IMR-90 (cell line): ENCODE data around the gene TNS3. TPM values are rescaled to one million over a fixed set of nuclear protein-coding genes. Genes with fewer than 3 reads are reported as not detected.

Experiments used
- ATAC-seq: fragments of 200-7000 bp; cut with Tn5 transposase; 2 replicates; pipeline ENCODE4 v1.9.1; 2020; ENCODE audit warnings: low read depth, mild to moderate bottlenecking, moderate library complexity
- BruUV-seq: library from RNA; stranded (reverse); fragments of 400-500 nt; replicated peaks from 2 replicates; lab custom pipeline; 2021; lab: Mats Ljungman, UMichigan
- CTCF ChIA-PET: fragments of 300-600 bp; formaldehyde crosslinking; extraction: SDS; loops from one replicate; lab custom pipeline; 2021; ENCODE audit warnings: antibody characterized with exemption; lab: Yijun Ruan, JAX
- POLR2A ChIA-PET: fragments of 300-600 bp; sonication (Branson Sonifier 250); formaldehyde crosslinking; loops from one replicate; lab custom pipeline; 2022; ENCODE audit warnings: antibody characterized with exemption; ENCODE audit not compliant: unreplicated experiment; lab: Charles Lee
- DNase-seq: peaks from one replicate; pipeline ENCODE4 v3.0.0; 2013
- H2AFZ ChIP-seq: replicated peaks from 2 replicates; pipeline ENCODE3; 2013; ENCODE audit warnings: low read length, mild to moderate bottlenecking; ENCODE audit not compliant: poor library complexity
- H2AK5ac ChIP-seq: 2 replicates; pipeline ENCODE4 v1.6.1; 2013; ENCODE audit warnings: low read depth, low read length, inconsistent platforms
- H2AK9ac ChIP-seq: replicated peaks from 2 replicates; pipeline ENCODE3; 2013; ENCODE audit warnings: mild to moderate bottlenecking, low read depth, low read length, moderate library complexity; ENCODE audit not compliant: poor library complexity
- H2BK120ac ChIP-seq: 2 replicates; pipeline ENCODE4 v1.6.1; 2013; ENCODE audit warnings: low read depth, low read length, inconsistent platforms
- H2BK15ac ChIP-seq: 3 replicates; pipeline ENCODE4 v1.6.1; 2013; ENCODE audit warnings: low read depth, low read length, inconsistent platforms
- H2BK20ac ChIP-seq: 2 replicates; pipeline ENCODE4 v1.6.1; 2013; ENCODE audit warnings: low read depth, mild to moderate bottlenecking, inconsistent platforms, low read length, moderate library complexity
- H2BK5ac ChIP-seq: 2 replicates; pipeline ENCODE4 v1.6.1; 2013; ENCODE audit warnings: mild to moderate bottlenecking, low read depth, low read length, inconsistent platforms; ENCODE audit not compliant: poor library complexity, severe bottlenecking
- H3K14ac ChIP-seq: replicated peaks from 2 replicates; pipeline ENCODE4 v1.6.1; 2013; ENCODE audit warnings: low read depth, low read length, inconsistent platforms
- H3K18ac ChIP-seq: 2 replicates; pipeline ENCODE4 v1.6.1; 2013; ENCODE audit warnings: low read depth, low read length, control low read depth
- H3K23ac ChIP-seq: 2 replicates; pipeline ENCODE4 v1.6.1; 2013; ENCODE audit warnings: low read depth, low read length, inconsistent platforms
- H3K27ac ChIP-seq: 2 replicates; pipeline ENCODE4 v1.5.1; 2013; ENCODE audit warnings: mild to moderate bottlenecking, control low read depth, low read length; ENCODE audit not compliant: insufficient read depth
- H3K27me3 ChIP-seq: 2 replicates; pipeline ENCODE4 v1.6.1; 2013; ENCODE audit warnings: low read length; ENCODE audit not compliant: control insufficient read depth, insufficient read depth
- H3K36me3 ChIP-seq: 2 replicates; pipeline ENCODE4 v1.6.1; 2013; ENCODE audit warnings: low read length, mixed read lengths; ENCODE audit not compliant: control insufficient read depth, insufficient read depth
- H3K4ac ChIP-seq: 2 replicates; pipeline ENCODE4 v1.6.1; 2013; ENCODE audit warnings: low read depth, low read length, inconsistent platforms
- H3K4me1 ChIP-seq: 2 replicates; pipeline ENCODE4 v1.6.1; 2013; ENCODE audit warnings: low read length, mixed read lengths; ENCODE audit not compliant: control insufficient read depth, insufficient read depth
- H3K4me2 ChIP-seq: 2 replicates; pipeline ENCODE4 v1.6.1; 2013; ENCODE audit warnings: low read depth, mild to moderate bottlenecking, control low read depth, low read length, moderate library complexity
- H3K4me3 ChIP-seq: 2 replicates; pipeline ENCODE4 v1.5.1; 2013; ENCODE audit warnings: low read depth, mild to moderate bottlenecking, control low read depth, low read length, moderate library complexity; ENCODE audit not compliant: insufficient read depth
- H3K56ac ChIP-seq: 2 replicates; pipeline ENCODE4 v1.6.1; 2013; ENCODE audit warnings: low read length, inconsistent platforms; ENCODE audit not compliant: insufficient read depth; ENCODE audit errors: extremely low read depth
- H3K79me1 ChIP-seq, 2 experiments: 2 replicates each; pipeline ENCODE4 v1.6.1; 2013; ENCODE audit warnings: low read length in 2 of 2, inconsistent platforms in 1 of 2, low read depth in 1 of 2
- H3K9ac ChIP-seq: 2 replicates; pipeline ENCODE4 v1.6.1; 2013; ENCODE audit warnings: low read depth, low read length, control low read depth
- H3K9me1 ChIP-seq: 2 replicates; pipeline ENCODE4 v1.6.1; 2013; ENCODE audit warnings: low read length, inconsistent platforms; ENCODE audit not compliant: insufficient read depth
- H3K9me3 ChIP-seq: 2 replicates; pipeline ENCODE4 v1.6.1; 2013; ENCODE audit warnings: low read length; ENCODE audit not compliant: control insufficient read depth, insufficient read depth
- H4K20me1 ChIP-seq: 2 replicates; pipeline ENCODE4 v1.6.1; 2013; ENCODE audit warnings: low read length, inconsistent platforms; ENCODE audit not compliant: insufficient read depth
- H4K5ac ChIP-seq: 2 replicates; pipeline ENCODE4 v1.6.1; 2013; ENCODE audit warnings: mild to moderate bottlenecking, low read depth, low read length, control low read depth
- H4K8ac ChIP-seq, 2 experiments: 2 replicates each; pipeline ENCODE4 v1.6.1; 2013; ENCODE audit warnings: low read depth in 2 of 2, low read length in 2 of 2, control low read depth in 1 of 2, inconsistent platforms in 1 of 2
- H4K91ac ChIP-seq: 2 replicates; pipeline ENCODE4 v1.6.1; 2013; ENCODE audit warnings: low read depth, low read length, inconsistent platforms; ENCODE audit not compliant: insufficient read depth
- BHLHE40 ChIP-seq: fragments of 150-350 bp; IDR thresholded peaks from 2 replicates; pipeline ENCODE4 v1.6.1; 2016; ENCODE audit warnings: mild to moderate bottlenecking, low read depth, low read length
- CEBPB ChIP-seq: IDR thresholded peaks from 2 replicates; pipeline ENCODE4 v1.6.1; 2012; ENCODE audit warnings: low read depth, low read length, improper control_type of control experiment
- CTCF ChIP-seq: conservative IDR thresholded peaks from 2 replicates; pipeline ENCODE4 v1.5.1; 2012; ENCODE audit warnings: mild to moderate bottlenecking, low read depth, low read length, improper control_type of control experiment
- FOS ChIP-seq: fragments of 150-350 bp; IDR thresholded peaks from 2 replicates; pipeline ENCODE4 v1.6.1; 2016; ENCODE audit warnings: low read depth, low read length
- MAZ ChIP-seq: IDR thresholded peaks from 2 replicates; pipeline ENCODE4 v1.6.1; 2012; ENCODE audit warnings: low read depth, mild to moderate bottlenecking, low read length, improper control_type of control experiment, moderate library complexity, borderline replicate concordance
- NFE2L2 ChIP-seq: fragments of 150-350 bp; IDR thresholded peaks from 2 replicates; pipeline ENCODE4 v1.6.1; 2016; ENCODE audit warnings: low read depth, mild to moderate bottlenecking, low read length
- POLR2A ChIP-seq: IDR thresholded peaks from 2 replicates; pipeline ENCODE4 v1.6.1; 2012; ENCODE audit warnings: mild to moderate bottlenecking, low read depth, low read length
- RCOR1 ChIP-seq: IDR thresholded peaks from 2 replicates; pipeline ENCODE4 v1.6.1; 2012; ENCODE audit warnings: mild to moderate bottlenecking, low read length, improper control_type of control experiment; ENCODE audit not compliant: insufficient replicate concordance
- RFX5 ChIP-seq: IDR thresholded peaks from 2 replicates; pipeline ENCODE4 v1.8.0; 2012; ENCODE audit warnings: low read depth, mild to moderate bottlenecking, low read length, moderate library complexity
- SMC3 ChIP-seq: fragments of 150-350 bp; IDR thresholded peaks from 2 replicates; pipeline ENCODE4 v1.6.1; 2016; ENCODE audit warnings: low read depth, mild to moderate bottlenecking, antibody characterized with exemption, low read length, moderate library complexity
- WGBS, 2 experiments: methylation state at CpG; one replicate each; pipeline versions ENCODE4 v1.1.5 to v1.1.7; 2013; ENCODE audit warnings: missing lambda C conversion rate in 2 of 2; ENCODE audit not compliant: insufficient read length in 1 of 2; ENCODE audit errors: extremely low coverage in 2 of 2; 5-methylcytosine and 5-hydroxymethylcytosine counted together
- dilution Hi-C: fragments of 300-500 bp; cut with HindIII; formaldehyde crosslinking; loops from one replicate; pipeline ENCODE4 v1.14.3; 2018; ENCODE audit warnings: low sequenced_read_pairs; ENCODE audit not compliant: unreplicated experiment
- in situ Hi-C: fragments of 300-500 bp; cut with MboI; formaldehyde crosslinking; loops from 3 replicates; pipeline ENCODE4 v1.14.3; 2019; ENCODE audit warnings: low sequenced_read_pairs, inconsistent platforms, mixed read lengths
- intact Hi-C: fragments of 100-400 bp; cut with micrococcal nuclease; formaldehyde crosslinking; loops from 2 replicates; pipeline ENCODE4 v1.10.0; 2022
- polyA plus RNA-seq, 3 experiments: library from polyadenylated mRNA; depleted of rRNA; stranded (reverse); fragments of >200 nt; gene quantifications; 2 replicates each; pipeline ENCODE4 v1.2.3, GENCODE V29; 2012; ENCODE audit warnings: low replicate concordance in 1 of 3
- total RNA-seq: library from RNA; depleted of rRNA; stranded (reverse); fragments of >200 nt; gene quantifications from 2 replicates; pipeline ENCODE4 v1.2.3, GENCODE V29; 2012

Gene TNS3
- total and polyA plus RNA-seq, 2 of the 4 experiments (the other 2 are of a cell fraction) = 64.3 to 79.2 TPM

GRCh38 chr7:47601119-47601880 lies 19.4 kb upstream of the TNS3 start:
- Histone ChIP-seq H2AFZ (peak overlapping the region; percentile 59), H3K18ac (peak overlapping the region; percentile 91), H3K27ac (peak overlapping the region; percentile 97), H4K5ac (peak overlapping the region; percentile 86), H3K56ac (peak overlapping the region; percentile 88), H3K36me3 (no peaks in the 10 kb centered on the region), H3K27me3 (no peaks in the 10 kb centered on the region), H2BK20ac (peak overlapping the region; percentile 100), H3K79me1 (peaks cover 0 to 17% of the 10 kb centered on the region in 2 experiments; a peak in 1 of 4 replicates), H2BK15ac (peak overlapping the region; percentile 98), H4K8ac (peak overlapping the region; percentile 48 to 97), H3K9me3 (peaks cover 17% of the 10 kb centered on the region), H3K9me1 (peaks cover 27% of the 10 kb centered on the region), H4K20me1 (no peaks in the 10 kb centered on the region), H3K14ac (peak overlapping the region; percentile 99), H2BK120ac (peak overlapping the region; percentile 99), H3K4ac (peak overlapping the region; percentile 98), H3K23ac (peak overlapping the region; percentile 87), H2AK5ac (peak overlapping the region; percentile 93), H4K91ac (peak overlapping the region; percentile 97), H3K4me2 (peak overlapping the region; percentile 60), H2BK5ac (peak overlapping the region; percentile 98), H3K4me1 (peaks cover 39% of the 10 kb centered on the region), H2AK9ac (peak overlapping the region; percentile 93), H3K4me3 (no peak overlapping the region), H3K9ac (peak overlapping the region; percentile 64)
- dilution Hi-C loops = no loop called here
- TF ChIP-seq CTCF = no peak
- no peak for TF ChIP-seq NFE2L2
- TF ChIP-seq POLR2A = peak; percentile 51
- peak; percentile 21; the same call in 1 of the 2 replicates for TF ChIP-seq SMC3
- peak; percentile 58 for TF ChIP-seq RCOR1
- TF ChIP-seq BHLHE40 = peak; percentile 89
- TF ChIP-seq MAZ = peak; percentile 59
- peak; percentile 90 for TF ChIP-seq FOS
- TF ChIP-seq RFX5 = no peak
- TF ChIP-seq CEBPB = peak; percentile 98
- POLR2A ChIA-PET = interaction anchor here (0.5 to 1.3 kb wide), 4 partner anchors 9 to 31 kb away, joined by 3 to 9 read pairs (median 6); partner anchors contain the start of gene TNS3
- WGBS, 2 experiments = 8% methylated on average over 2 of the region's 4 CpGs; no CpG with 5 or more reads in 1 of the 2 experiments
- no TSS peak for BruUV-seq
- DNase-seq (peak; percentile 96), ATAC-seq (peak; percentile 60)
- intact Hi-C loops = loop anchor here (5.0 kb wide), 1 partner anchor 186 kb away; no protein-coding TSS in a partner anchor
- in situ Hi-C loops = no loop called here
- CTCF ChIA-PET = interaction anchor here (1.5 to 2.0 kb wide), 2 partner anchors 11 to 335 kb away, joined by 5 to 6 read pairs; no protein-coding TSS in a partner anchor
